NCI-H82 treated with DMSO at 0.1 percent for 48 hours (cell line): ENCODE measurements around the gene FGD6.
"Not testable (repeated sequence)": the region's sequence is repeated elsewhere in the genome, so short reads cannot be mapped to it uniquely, and the experiment has no call there.

Experiments
- DNase-seq: peaks from one replicate; lab custom pipeline; 2025; ENCODE audit not compliant: unreplicated experiment; lab: John Stamatoyannopoulos, UW

The FGD6 gene

DNA sequence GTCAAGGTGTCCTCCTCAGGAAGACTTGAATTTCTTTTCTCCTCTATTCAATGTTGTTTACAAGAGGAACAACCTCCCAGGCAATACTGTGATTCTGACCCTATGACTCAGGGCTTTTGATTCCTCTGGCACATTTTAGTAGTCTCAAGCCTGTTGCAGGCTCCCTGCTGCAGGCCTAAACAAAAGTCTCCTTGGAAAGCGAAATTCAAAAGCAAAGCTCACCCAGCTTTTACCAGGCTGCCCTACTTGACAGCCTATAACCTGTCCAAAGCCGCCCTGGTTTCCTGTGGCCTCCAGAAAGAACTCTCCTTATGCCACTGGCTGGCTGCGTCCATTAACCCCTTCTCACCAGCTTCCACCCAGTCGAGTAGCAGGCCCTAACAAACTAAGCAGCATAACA, 11.6 kb downstream of the FGD6 start:
- DNase-seq, result no peak

DNA sequence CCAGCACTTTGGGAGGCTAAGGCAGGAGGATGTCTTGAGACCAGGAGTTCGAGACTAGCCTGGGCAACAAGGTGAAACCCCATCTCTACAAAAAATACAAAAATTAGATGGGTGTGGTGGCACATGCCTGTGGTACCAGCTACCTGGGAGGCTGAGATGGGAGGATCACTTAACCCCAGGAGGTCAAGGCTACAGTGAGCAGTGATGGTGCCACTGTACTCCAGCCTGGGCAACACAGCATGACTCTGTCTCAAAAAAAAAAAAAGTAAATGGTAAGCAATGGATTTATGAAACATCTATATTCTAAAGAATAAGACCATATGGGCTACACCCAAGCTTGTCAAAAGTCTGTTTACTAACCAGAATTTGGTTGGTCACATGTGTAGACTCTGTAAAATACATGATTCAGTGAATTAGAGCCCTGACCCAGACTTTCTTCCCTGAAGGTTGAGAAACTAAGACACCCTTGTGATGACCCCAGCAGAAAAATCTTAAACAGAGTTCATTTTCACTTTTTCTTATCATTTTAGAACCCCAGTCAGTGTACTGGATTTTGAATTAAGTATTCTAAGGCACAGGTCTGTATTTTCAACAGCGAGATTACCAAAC, 12.1 kb downstream of the FGD6 start:
- no peak for DNase-seq

DNA sequence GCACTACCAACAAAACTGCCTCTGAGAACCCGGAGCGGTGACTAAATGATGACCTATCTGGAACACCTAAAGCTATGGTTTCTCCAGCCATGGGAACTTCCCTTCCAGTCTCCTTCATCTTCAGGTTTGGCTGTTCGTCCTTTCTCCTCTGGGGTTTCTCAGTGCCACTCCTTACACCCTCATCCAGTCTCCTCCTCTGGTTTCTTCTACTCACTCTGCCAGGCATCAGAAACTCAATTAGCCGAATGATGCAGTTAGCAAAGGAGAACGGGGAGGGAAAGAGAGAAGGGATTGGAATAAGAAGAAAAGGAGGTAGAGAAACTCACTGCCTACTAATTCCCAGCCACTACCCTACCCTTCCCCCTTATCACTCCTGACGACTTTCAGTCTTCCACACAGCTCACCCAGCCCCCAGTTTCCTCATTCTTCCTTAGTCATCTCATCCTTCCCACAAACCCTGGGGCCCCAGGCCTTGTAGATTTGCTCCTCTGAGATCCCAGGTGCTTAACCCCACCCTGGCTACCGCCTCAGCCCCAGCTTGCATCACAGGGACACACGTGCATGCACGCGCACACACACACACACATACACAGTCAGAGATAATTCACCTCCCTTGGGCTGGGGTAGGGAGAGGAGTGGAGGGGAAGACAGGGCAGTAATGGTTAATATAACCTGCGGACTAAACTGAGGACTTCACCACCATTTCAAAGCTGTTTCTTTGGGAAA, 13.0 kb downstream of the FGD6 start:
- DNase-seq, result no peak

DNA sequence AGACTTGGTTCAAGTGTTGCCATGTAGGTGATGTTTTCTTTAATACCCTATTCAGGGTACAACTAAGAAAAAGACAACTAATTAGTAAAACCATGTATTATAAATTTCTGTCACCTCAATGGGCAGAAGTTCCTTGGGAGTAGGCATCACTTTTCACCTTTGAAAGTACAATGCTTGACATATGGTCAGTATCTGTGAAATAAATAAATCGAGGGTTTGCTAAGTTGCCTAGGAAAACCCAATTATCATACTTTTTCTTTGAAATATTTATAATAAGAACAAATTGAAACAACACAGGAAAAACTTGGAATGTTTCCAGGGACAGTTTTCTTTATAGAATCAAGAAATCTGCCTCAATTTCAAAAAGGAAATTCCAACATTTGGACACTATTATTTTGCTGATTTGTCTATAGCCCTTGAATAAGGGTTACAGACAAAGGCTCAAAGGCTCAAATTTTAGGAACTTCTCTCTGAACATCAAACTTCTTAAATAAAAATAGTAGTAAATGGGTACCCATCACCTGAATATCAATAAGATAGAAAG, 13.7 kb downstream of the FGD6 start:
- no peak for DNase-seq

DNA sequence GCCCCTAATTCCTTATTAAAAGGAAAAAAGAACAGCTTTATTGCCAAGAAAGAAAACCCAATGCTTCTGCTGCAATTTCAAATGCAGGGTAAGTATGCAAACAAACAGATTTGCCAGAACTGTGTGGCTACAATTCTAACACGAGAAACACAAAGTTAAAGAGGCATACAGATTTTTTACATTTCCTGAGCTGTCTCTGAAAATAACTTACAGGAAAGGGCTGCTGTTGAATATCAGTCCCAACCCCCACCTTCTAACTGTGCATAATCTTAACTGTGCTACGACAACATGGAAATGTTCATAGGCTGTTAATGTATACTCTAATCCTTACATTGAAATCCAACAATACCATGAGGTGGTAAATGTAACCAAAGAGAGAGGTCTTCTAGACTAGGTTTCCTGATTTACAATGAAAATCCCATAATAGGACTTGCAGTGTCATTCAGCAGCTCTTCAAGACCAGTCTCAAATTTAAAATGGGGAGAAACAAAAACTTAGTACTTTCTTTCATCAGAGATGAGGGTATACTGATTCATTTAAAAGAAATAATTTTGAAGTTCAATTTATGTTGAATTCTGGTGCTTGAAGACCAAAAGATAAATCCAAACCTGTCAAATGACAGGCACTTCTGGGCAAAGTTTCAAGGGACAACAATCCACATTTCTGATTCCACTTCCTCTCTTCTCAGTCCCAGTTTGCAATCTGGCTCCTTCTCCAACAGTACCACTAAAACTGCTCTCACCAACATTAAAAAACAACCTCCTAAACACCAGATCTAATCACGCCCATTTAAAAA, 14.4 kb downstream of the FGD6 start:
- no peak for DNase-seq

DNA sequence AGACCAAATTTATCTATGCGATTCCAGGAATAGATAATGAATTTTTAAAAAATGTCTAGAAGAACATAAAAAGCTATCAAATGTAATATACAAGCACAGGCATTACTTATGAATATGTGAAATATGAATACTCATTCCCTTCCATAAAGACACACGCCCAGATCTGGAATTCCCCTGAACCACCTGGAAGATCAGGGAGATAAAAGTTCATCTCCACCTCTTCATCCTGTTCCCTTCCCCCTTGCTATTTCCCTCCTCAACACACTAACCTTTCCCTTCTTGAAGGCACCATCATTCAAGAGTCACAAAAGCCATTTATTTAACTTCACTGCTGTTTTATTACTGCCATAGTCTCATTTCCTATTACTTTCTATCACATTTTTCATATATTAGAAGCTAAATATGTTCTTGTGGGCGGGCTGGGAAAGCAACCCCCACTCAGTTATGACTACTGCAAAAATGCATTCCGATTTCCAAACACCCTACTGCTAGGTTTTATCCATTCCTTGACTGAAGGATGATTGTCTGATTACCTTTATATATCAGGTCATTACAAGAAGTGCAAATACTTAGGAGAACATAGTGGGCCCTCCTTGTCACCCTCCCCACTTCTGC, 16.1 kb downstream of the FGD6 start:
- no peak for DNase-seq

DNA sequence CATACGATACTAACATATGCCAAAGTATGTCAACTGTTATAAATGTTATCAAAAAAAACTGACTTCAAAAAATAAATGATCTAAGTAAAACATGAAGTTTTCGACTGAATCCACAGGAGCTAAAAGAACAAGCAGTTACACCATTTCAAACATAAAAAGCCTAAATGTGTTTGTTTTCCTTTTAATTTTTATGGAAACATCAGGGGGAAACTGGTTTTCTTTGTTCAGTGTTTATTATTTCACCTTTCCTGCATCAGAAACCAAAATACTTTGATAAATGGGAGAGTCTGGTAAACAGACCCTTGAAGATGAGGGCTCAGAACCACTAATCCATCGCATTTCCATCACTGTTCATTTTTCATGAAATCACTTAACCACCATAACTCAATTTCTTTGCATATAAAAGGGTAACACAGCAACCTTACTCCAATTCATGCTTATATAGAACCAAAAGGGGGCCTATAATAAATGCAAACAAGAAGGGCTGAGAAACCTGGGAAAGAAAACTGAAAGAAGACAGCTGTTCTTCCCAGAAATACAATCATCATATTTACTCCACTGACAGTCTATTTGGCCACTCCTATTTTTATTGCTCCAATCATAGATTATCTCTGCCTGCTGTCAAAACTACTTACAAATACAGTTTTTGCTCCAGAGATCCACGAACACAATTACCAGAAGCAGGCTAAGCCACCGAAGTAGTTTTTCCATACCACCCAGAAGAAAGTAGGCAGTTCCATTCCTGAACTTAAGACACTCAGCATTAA, 17.0 kb downstream of the FGD6 start:
- no peak for DNase-seq

DNA sequence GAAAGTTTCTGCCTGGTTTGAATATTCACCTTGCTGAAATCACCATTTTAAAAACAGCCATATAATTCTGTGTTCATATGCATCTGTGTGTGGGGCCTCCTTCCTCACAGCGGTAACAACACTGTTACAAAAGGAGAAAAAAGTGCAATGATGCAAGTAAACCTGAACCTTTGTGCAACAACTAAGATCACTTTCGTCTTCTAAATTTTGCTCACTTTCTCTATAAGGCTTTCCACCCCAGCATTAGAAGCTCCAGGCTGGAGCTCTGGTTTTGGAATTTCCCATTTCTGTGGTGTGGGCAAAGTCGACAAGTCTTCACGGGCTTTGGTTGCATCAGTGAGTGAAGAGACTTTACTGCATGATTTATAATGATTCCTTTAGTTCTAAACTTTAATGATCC, 18.4 kb downstream of the FGD6 start:
- no peak for DNase-seq

DNA sequence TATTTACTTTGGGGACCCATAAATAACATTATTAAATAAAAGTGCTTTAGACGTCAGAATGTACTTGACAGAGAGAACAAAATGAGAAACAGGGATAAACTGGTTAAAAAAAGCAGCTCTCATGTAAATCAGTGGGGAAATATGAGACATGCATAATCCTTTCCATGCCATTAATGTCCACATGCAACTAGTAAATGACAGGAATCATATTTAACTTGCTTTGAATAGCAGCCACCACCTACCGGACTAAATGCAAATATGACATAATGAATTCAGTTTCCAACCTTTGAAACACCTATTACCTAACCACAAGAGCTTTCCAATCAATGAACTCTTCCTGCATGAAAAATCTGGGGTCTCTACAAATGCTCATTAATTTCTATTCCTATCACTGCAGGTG, 19.6 kb downstream of the FGD6 start:
- no peak for DNase-seq

DNA sequence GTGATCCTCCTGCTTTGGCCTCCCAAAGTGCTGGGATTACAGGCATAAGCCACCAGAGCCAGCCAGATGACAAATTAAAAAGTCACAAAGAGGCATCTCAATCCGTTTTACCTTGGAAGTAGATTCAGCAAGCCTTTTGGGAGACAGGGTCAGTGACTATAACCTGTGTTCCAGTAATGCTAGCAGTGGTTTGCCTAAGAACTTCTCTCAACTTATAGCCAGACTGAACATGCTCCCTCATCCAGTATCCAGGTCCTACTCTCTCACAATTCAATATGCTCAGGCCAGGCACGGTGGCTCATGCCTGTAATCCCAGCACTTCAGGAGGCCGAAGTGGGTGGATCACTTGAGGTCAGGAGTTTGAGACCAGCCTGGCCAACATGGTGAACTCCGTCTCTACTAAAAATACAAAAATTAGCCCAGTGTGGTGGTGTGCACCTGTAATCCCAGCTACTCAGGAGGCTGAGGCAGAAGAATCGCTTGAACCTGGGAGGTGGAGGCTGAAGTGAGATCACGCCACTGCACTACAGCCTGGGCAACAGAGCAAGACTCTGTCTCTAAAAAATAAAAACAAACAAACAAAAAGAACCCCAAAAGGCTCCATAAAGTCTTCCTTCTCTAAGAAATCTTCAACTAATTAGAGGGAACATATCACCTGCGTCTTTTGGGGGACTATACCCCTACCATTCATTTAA, 20.2 kb downstream of the FGD6 start:
- DNase-seq, result not testable (repeated sequence)

DNA sequence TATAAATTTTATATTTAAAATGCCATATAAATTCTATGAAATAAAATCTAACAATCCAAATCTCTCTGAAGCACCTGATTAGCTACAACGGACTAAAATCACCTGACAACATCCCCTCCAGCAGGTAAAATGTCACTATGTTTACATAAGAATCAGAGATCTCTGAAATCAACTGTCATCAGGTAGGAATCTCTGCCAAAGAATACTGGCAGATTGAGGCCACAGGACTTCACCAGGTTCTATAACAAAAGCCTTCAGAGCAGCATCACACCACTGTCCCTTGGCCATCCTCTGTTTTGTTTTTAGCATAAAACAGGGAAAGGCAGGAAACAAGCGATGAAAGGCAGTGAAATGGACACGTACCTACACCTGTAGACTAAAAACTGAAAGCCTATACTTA, 22.1 kb downstream of the FGD6 start:
- no peak for DNase-seq

DNA sequence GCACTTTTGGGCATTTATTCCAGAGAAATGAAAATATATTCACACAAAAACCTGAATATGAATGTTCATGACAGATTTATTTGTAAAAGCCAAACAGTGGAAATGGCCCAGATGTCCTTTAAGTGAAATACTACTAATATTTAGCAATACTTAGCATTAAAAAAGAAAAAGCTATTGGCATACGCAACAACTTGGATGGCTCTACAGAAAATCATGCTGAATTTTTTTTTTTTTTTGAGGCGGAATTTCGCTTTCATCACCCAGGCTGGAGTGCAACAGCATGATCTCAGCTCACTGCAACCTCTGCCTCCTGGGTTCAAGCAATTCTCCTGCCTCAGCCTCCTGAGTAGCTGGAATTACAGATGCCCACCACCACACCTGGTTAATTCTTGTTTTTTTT, 24.1 kb downstream of the FGD6 start:
- DNase-seq, result no peak

DNA sequence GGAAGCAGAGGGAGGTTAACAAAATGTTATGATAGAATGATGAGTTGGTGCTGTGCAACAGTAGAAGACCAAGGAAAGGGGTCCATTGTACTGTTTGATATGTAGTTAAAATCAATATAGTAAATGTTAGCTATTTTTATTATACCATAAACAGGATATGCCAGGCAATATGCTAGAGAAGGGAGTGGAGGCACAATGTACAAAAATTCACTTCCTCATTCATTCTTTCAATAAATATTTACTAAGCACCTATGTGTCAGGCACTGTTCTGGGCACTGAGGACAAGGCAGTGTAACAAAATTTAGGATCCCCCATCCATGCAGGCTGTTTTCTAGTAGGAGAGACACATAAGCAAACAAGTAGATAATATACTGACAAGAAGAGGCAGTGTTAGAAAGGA, 25.0 kb downstream of the FGD6 start:
- no peak for DNase-seq

DNA sequence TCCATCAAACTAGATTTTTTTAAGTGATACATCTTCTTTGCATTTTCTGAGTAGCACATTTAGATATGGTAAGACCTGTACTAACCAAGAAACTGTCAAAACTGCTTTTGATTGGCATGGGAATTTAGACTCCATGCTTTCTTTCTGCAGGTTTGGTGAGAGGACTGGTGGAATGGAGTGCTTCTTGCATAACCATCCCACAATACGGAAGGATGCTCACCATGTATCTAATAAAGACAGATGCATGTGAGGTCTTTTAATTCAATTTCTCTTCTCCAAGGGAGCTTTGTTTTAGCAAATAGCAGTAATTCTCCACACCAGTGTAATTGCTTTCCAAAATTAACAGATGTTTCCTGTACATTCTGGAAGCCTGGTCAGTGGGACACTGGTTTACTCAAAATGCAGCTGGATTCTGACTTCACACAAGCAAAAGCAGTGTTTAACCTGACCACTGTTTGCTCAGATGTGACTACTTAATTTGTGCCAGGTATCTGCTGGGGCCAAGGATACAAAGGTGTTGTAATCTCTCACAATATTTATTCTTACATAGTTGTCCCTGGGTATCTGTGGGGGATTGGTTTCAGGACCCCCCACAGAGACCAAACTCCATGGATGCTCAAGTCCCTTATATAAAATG, 26.1 kb downstream of the FGD6 start:
- DNase-seq, result no peak

DNA sequence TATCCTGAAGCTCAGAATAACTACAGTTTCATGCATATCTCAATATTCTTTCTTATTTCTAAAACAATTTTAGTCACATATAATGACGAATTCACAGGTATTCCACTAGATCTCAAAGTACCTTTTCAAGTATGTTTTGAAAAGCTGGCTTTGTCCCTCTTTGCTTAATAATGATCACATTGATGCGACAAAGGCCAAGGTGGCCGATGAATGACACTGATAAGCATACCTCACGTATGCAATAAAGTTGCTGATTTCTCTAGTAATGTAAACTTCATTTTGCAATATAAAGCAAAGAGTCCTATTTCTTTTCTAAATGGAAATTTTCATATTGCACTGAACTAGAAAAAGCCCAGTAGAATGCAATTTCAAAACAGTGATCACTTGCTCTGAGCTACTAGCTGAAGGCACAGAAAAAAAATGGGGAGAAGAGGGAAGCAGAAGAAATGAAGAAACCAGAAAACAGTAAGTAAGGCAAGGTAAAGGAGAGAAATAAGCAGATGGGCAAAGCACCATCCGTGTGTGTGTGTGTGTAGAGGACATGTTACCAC, 29.3 kb downstream of the FGD6 start:
- DNase-seq, result no peak

DNA sequence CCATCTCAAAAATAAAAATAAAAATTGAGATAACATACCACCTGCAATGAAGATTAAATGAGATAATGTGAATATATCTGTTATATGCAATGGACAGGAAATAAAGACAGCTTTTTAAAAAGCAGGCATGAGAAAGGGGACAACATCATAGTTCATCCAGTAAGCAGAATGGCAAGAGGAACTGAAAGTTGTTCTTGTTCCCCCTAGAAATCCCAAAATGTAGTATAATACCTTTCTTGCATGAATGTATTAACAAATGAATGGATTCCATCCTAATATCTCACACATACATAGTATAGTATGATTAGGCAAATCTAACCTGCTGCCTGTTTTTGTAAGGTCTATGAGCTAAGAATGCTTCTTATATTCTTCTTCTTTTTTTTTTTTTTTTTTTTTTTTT, 31.4 kb downstream of the FGD6 start:
- no peak for DNase-seq

DNA sequence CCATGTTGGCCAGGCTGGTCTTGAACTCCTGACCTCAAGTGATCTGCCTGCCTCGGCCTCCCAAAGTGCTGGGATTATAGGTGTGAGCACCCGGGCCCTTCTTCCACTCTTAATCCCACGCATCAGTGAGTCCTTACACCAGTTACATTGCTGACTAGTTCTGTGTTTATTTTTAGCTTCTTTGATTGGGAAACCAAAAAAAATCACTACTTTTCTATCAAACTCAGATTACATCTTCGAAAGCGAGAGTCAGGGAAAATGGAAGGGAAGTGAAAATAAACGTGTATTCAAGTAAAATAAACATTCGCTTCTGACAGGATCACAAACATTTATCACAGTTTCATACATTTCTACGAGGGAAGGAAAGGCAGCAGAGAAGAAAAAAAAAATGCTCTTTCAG, 32.2 kb downstream of the FGD6 start:
- DNase-seq, result no peak

DNA sequence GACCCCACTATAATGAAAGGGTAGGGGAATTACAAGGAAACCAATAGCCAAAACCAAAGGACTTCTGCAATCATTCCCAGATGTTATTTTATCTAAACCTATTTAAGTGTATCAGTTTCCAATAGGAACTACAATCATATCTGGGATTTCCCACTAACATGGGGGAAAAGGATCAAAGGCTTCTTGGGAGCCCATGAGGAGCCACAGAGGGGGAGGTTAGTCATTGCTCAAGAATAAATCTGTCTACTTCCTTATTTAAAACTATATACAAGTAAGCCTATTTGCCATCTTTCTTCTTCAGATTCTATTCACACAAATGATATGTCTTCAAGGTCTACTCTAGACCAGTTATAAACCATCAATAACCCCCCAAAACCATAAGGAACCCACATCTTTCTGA, 33.1 kb downstream of the FGD6 start:
- DNase-seq, result no peak

DNA sequence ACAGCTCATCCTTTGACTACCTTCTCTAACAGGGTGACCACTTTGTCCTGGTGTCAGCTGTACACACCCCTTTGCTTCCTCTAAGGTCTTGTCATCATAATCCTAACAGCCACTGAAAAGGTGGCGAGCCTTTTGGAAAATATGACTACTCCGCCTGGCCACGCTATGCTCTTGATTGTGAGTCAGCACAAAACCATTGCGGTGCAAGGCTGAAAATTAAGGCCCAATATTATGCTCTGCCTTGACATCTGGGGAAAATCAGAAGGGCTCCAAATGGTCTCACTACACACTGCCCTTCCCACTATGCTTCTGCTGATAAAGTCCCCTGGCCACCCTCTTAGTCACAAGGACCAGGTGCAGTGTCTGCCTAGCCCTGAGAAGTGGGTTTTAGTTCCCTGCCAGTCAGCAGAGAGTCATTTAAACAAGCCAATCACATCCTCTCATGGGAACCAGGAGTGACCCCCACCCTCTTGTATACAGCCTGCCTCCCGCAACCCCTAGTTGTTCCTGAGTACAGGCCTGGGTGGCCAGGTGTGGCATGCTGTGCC, 34.3 kb downstream of the FGD6 start:
- DNase-seq, result no peak
